Embryonic facial prominence (tissue), 1 donor: ENCODE results near the gene PODN.

Experiments used
- DNase-seq: peaks from one replicate; pipeline ENCODE4 v3.0.0-alpha.2; 2016; ENCODE audit errors: extremely low spot score

Gene PODN

GRCh38 chr1:53114581-53115400, 52.8 kb downstream of the PODN start:
- DNase-seq: no peak

GRCh38 chr1:53115403-53116306, 53.6 kb downstream of the PODN start:
- no peak for DNase-seq

GRCh38 chr1:53116307-53116810, 54.3 kb downstream of the PODN start:
- DNase-seq: no peak

- no peak for DNase-seq
Measured at GRCh38 chr1:53116933-53117600, 55.1 kb downstream of the PODN start.

- no peak for DNase-seq
Measured at GRCh38 chr1:53117836-53118235, 55.8 kb downstream of the PODN start.

GRCh38 chr1:53120659-53121058, 58.6 kb downstream of the PODN start:
- DNase-seq: no peak

- DNase-seq: peak; percentile 36
Measured at GRCh38 chr1:53121319-53122172, 59.5 kb downstream of the PODN start.

GRCh38 chr1:53122201-53122885, 60.3 kb downstream of the PODN start:
- DNase-seq: no peak

- no peak for DNase-seq
Measured at GRCh38 chr1:53122961-53123413, 61.0 kb downstream of the PODN start.

- peak; percentile 31 for DNase-seq
Measured at GRCh38 chr1:53123453-53124140, 61.6 kb downstream of the PODN start.

GRCh38 chr1:53125122-53125521, 63.1 kb downstream of the PODN start:
- no peak for DNase-seq

- no peak for DNase-seq
Measured at GRCh38 chr1:53125623-53126360, 63.8 kb downstream of the PODN start.

GRCh38 chr1:53126495-53126894, 64.5 kb downstream of the PODN start:
- no peak for DNase-seq

GRCh38 chr1:53127546-53127945, 65.5 kb downstream of the PODN start:
- DNase-seq: no peak

- no peak for DNase-seq
Measured at GRCh38 chr1:53128401-53128800, 66.4 kb downstream of the PODN start.

GRCh38 chr1:53129891-53130597, 68.0 kb downstream of the PODN start:
- no peak for DNase-seq

- DNase-seq: no peak
Measured at GRCh38 chr1:53130598-53130877, 68.5 kb downstream of the PODN start.

GRCh38 chr1:53130878-53131589, 69.0 kb downstream of the PODN start:
- no peak for DNase-seq
